NT2/D1 (cell line): ENCODE measurements around the gene PLPP7.

ENCODE experiments used
- SUZ12 ChIP-seq: IDR thresholded peaks from 2 replicates; pipeline ENCODE4 v1.6.1; 2011; ENCODE audit not compliant: insufficient read length, insufficient read depth; ENCODE audit errors: extremely low read depth
- YY1 ChIP-seq: IDR thresholded peaks from 2 replicates; pipeline ENCODE4 v1.6.1; 2011; ENCODE audit not compliant: insufficient read length, insufficient read depth
- ZNF274 ChIP-seq: IDR thresholded peaks from 2 replicates; pipeline ENCODE4 v1.6.1; 2011; ENCODE audit warnings: mild to moderate bottlenecking, low read depth, low read length

- no peak for TF ChIP-seq YY1
- TF ChIP-seq ZNF274, result no peak
- TF ChIP-seq SUZ12, result no peak
Observed at GRCh38 chr9:131287359-131287758, 2.2 kb upstream of the PLPP7 start.
